Right lobe of liver (tissue), 4 donors: ENCODE results near the gene ATPAF1.

ENCODE experiments used
- POLR2A ChIP-seq: fragments of 450-650 bp; IDR thresholded peaks from one replicate; pipeline ENCODE4 v1.6.1; 2017; ENCODE audit warnings: antibody characterized with exemption, mild to moderate bottlenecking
- TF ChIP-seq, protein P1 (sequence below), 4 donors: fragments of 200-600 bp in 3 of 4; fragments of 450-650 bp in 1 of 4; IDR thresholded peaks; one replicate each; pipeline versions ENCODE4 v1.5.1 to v1.8.0; 2016 to 2022; ENCODE audit warnings: antibody characterized with exemption in 4 of 4, mild to moderate bottlenecking in 2 of 4
- donor health status: DM: no; HTN: no; CAD: no.
- donor health status: DM: no; HTN: no; CAD: no.
- donor health status: DM: no; HTN: yes; CAD: no.

DNA sequence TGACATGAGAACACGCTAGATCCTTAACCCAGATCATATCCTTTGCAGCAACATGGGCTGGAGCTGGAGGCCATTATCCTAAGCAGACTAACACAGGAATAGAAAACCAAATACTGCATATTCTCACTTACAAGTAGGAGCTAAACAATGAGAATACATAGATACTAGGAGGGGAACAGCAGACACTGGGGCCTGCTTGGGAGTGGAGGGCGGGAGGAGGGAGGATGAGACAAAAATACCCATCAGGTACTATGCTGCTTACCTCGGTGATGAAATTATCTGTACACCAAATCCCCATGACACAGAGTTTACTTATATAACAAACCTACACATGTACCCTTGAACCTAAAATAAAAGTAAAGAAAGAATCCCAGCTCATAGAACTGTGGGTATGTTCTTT is 50.3 kb downstream of the ATPAF1 start:
- TF ChIP-seq, protein P1, sequence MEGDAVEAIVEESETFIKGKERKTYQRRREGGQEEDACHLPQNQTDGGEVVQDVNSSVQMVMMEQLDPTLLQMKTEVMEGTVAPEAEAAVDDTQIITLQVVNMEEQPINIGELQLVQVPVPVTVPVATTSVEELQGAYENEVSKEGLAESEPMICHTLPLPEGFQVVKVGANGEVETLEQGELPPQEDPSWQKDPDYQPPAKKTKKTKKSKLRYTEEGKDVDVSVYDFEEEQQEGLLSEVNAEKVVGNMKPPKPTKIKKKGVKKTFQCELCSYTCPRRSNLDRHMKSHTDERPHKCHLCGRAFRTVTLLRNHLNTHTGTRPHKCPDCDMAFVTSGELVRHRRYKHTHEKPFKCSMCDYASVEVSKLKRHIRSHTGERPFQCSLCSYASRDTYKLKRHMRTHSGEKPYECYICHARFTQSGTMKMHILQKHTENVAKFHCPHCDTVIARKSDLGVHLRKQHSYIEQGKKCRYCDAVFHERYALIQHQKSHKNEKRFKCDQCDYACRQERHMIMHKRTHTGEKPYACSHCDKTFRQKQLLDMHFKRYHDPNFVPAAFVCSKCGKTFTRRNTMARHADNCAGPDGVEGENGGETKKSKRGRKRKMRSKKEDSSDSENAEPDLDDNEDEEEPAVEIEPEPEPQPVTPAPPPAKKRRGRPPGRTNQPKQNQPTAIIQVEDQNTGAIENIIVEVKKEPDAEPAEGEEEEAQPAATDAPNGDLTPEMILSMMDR (IDR thresholded peaks at IDR 0.05), result no peak
- TF ChIP-seq POLR2A, result no peak
